Measurements from ENCODE around the gene NLRC3. TPM values are rescaled to one million over a fixed set of nuclear protein-coding genes. Genes with fewer than 3 reads are reported as not detected.
"Not testable (repeated sequence)": the region's sequence is repeated elsewhere in the genome, so short reads cannot be mapped to it uniquely, and the experiment has no call there.

The NLRC3 gene, protein sequence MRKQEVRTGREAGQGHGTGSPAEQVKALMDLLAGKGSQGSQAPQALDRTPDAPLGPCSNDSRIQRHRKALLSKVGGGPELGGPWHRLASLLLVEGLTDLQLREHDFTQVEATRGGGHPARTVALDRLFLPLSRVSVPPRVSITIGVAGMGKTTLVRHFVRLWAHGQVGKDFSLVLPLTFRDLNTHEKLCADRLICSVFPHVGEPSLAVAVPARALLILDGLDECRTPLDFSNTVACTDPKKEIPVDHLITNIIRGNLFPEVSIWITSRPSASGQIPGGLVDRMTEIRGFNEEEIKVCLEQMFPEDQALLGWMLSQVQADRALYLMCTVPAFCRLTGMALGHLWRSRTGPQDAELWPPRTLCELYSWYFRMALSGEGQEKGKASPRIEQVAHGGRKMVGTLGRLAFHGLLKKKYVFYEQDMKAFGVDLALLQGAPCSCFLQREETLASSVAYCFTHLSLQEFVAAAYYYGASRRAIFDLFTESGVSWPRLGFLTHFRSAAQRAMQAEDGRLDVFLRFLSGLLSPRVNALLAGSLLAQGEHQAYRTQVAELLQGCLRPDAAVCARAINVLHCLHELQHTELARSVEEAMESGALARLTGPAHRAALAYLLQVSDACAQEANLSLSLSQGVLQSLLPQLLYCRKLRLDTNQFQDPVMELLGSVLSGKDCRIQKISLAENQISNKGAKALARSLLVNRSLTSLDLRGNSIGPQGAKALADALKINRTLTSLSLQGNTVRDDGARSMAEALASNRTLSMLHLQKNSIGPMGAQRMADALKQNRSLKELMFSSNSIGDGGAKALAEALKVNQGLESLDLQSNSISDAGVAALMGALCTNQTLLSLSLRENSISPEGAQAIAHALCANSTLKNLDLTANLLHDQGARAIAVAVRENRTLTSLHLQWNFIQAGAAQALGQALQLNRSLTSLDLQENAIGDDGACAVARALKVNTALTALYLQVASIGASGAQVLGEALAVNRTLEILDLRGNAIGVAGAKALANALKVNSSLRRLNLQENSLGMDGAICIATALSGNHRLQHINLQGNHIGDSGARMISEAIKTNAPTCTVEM
- total RNA-seq: 1 to 10 TPM in 1 of 2 donors, under 1 TPM in 1; 0.81 to 1.0 TPM
- long read RNA-seq, donor 1, partial matches to known transcripts: 1 of 1 reads
- long read RNA-seq, donor 1, other reads (novel, unspliced or antisense): 0 of 1 reads
- long read RNA-seq, donor 2: 0 reads

DNA sequence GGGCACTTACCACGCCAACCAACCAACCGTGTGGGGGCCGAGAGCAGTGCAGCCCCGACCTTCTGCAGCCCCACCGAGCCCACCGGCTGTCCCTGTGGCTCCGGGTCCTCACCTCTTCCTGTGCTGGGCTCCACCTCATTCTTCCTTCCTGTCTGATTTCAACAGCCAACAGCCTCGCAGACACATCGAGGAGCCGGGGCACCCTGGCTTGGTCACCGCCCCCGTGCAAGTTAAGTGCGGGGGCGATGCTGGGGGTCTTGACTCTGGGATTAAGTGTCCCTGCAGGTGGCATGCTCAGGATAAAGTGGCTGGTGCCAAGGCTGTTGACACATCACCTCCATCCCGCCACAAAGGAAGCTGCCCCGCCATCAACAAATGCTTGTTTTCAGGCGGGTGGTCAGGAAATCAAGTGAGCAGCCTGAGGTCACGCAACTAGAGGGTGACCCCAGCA, at the start of gene NLRC3:
TSS of gene NLRC3 (minus strand) at position 102 of the 451 bp plus-strand sequence. CDS start 12,367 bp downstream, outside the sequence.
- intact Hi-C loops (cut with DNase I): no loop called here
- DNase-seq (ENCODE audit: low spot score): no peak

DNA sequence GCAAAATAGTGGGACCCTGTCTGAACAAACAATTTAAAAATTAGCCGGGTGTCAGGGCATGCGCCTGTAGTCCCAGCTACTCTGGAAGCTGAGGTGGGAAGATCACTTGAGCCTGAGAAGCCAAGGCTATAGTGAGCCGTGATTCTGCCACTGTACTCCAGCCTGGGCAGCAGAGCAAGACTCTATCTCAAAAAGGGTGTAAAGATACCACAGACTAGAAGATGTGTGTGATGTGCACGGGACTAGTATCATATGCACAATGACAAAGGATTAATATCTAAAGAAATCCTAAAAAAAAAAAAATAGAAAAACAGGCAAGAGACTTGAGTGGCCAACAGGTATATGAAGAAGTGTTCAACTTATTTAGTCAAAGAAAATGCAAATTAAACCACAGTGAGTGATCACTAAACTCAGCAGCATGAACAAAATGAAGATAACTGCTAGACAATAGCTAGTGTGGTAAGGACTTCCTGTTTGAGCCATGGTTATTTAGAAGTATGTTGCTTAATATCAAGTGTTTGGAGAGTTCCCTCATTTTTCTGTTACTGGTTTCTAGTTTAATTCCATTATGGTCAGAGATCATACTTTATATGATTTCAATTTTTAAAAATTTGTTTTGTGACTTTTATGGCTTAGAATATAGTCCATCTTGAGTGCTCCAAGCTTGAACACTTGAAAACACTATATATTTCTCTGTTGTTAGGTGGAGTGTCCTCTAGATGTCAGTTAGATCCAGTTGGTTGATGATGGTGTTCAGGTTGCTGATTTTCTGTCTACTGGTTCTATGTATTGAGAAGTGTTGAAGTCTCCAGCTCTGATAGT, 48.9 kb upstream of the NLRC3 start:
- no peak for DNase-seq (ENCODE audit: low spot score)
- intact Hi-C loops (cut with DNase I): no loop called here

DNA sequence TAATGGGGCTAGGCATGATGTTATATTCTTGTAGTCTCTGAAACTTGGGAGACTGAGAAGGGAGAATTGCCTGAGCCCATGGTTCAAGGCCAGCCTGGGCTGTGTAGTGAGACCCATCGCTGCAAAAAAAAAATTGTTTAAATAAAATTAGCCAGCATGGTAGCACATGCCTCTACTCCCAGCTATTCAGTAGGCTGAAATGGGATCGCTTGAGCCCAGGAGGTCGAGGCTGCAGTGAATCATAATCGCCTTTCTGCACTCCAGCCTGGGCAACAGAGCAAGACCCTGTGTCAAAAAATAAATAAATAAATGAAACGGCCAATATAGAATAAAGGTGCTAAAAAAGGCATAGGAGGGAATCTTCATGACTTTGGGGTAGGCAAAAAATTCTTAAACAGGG, 48.1 kb upstream of the NLRC3 start:
- intact Hi-C loops (cut with DNase I): no loop called here
- DNase-seq (ENCODE audit: low spot score): no peak

DNA sequence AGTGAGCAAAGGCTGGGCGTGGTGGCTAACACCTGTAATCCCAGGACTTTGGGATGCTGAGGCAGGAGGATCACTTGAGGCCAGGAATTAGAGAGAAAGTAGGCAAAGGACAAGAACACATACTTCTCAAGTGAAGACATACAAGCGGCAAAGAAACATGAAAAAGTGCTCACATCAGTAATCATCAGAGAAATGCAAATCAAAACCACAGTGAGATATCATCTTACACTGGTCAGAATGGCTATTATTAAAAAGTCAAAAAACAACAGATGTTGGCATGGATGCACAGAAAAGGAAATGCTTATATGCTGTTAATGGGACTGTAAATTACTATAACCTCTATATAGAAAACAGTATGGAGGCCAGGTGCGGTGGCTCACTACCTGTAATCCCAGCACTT, 46.4 kb upstream of the NLRC3 start:
- no peak for DNase-seq (ENCODE audit: low spot score)
- intact Hi-C loops (cut with DNase I): no loop called here

DNA sequence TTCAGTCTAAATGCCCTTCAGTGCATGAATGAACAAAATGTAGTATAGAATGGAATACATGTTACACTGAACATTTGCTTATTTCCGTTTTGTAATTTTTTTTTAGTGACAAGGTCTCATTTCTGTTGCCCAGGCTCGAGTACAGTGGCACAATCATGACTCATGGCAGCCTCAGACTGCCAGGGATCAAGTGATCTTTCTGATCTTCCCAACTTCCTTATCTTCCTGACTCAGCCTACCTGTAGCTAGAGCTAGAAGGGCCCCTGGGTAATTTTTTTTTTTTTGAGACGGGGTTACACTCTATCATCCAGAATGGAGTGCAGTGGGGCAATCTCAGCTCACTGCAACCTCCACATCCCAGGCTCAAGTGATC, 41.6 kb upstream of the NLRC3 start:
- intact Hi-C loops (cut with DNase I): no loop called here
- no peak for DNase-seq (ENCODE audit: low spot score)

DNA sequence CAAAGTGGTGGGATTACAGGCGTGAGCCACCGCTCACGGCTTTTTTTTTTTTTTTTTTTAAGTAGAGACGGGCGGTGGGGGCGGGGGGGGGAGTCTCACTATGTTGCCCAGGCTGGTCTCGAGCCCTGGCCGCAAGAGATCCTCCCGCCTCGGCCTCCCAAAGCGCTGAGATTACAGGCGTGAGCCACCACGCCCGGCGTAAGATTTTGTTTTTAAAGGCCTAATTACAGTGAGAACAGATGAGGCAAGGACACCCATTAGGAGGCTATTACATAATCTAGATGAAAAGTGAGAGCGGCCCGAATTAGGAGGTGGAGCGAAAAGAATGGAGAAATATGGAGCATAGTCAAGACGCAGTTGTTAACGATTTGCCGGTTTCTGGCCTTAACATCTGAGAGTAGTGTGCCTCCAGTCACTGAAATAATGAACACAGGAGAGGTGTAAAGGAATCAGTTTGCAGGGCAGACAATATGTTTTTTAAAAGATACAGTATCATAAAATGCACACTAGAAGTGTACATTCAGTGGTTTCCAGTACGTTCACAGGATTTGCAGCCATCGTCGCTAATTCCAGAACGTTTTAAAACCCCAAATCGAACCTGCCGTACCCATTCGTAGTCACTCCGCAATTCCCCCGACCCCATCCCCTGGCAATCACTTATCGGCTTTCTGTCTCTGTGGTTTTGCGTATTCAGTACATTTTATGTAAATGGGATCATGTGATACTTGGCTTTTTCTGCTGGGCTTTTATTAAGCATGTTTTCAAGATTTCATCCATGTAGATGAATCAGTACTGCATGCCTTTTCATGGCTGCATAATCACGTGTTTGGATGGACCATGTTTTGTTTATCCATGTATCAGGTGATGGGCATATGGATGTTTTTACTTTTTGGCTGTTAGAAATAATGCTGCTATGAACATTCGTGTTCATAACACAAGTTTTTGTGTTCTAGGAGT, 35.6 kb upstream of the NLRC3 start:
- DNase-seq (ENCODE audit: low spot score): peak; percentile 48
- intact Hi-C loops (cut with DNase I): no loop called here

DNA sequence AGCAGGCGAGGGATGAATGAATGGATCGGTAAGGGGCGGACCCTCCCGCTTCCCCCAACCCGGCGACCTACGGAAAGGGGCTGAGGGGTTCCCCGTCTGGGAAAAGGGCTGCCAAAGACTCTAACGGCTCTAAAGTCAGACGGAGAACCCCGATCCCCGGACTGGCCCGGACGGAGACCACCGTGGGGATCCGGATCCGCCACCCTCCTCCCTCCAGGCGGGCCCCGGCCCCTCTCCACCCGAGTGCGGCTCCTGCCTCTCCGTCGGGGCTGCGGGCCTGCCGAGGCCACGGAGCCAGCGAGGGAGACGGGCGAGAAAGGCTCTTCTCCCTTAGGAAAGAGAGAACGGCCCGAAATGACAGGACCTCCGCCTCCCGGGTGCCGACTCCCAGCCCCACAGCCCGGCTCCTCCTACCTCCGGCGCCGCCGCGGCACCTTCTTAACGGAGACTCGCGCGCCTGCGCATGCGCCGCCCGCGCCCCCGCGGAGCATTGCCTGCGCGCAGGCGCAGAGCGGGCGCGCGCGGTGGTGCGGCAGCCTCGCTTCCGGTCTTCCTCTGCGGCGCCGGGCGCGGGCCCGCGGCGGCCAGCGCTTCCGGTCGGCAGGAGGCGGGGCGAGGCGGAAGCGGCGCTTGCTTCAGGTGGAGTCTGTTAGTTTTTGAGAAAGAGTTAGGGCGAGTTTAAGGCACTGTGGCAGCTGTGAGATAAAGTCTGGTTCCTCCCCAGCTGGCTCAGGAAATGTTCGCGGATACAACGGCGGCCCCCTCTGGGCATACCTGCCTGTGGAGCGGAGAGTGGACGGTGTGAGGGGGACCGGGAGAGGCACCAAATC, 34.2 kb upstream of the NLRC3 start, which contains the start of gene SLX4:
TSS of gene SLX4 (minus strand) at position 461 of the 830 bp plus-strand sequence. CDS start 2,642 bp downstream, outside the sequence.
- intact Hi-C loops (cut with DNase I): no loop called here
- peak; percentile 97 for DNase-seq (ENCODE audit: low spot score)

DNA sequence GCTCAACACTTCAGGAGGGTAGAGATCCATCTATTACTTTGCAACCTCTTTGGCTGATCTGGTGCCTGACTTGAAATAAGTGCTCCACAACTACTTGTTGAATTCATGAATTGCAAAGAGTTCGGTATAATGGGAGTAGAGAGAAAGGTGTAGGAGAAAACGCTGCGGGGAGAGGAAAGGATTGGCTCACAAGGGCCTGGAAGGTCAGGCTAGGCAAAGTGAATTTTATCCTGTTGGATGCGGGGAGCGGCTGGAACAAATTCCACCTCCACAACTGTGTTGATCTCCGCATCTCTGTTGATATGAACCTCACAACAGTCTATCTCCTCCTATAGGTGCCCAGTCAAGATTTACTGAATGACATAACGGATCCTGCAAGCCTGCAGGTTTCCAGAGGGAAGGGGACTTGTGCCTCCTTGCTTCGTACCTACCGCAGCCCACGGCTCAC, 33.5 kb upstream of the NLRC3 start:
- intact Hi-C loops (cut with DNase I): no loop called here
- DNase-seq (ENCODE audit: low spot score): no peak

DNA sequence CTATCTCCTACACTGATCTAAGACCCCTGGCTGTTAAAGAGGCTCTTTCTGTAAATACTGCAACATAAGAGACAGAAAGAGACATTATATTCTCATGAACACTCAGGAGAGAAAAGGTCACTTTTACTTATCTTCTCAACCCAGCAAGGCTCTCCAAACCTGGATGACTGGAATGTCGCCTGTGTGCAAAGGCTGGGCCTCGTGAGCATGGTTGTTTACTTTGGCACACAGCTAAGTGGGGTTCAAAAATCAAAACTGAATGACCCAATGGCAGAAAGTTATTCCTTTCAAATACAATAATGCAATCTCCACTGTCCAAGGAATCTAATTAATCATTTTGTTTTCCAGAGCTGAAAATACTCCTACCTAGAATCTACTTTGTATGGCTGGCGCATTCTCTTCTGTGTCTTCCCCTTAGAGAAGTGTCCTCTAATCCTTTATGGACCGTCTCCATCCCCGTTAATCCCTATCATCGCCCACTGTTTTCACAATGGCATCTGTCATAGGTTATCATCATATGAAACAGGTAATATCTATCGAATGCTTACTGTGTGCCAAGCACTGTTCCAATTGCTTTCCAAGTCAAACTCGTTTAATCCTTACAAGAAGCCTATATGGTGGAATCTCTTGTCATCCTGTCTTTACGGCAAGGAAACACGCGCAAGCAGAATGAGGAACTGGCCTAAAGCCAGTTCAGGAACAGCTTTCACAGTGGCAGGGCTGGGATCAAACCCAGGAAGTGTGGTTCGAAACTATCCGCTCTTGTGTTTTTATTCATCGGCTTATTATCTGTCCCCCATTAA, 32.9 kb upstream of the NLRC3 start:
- DNase-seq (ENCODE audit: low spot score): peak; percentile 9

DNA sequence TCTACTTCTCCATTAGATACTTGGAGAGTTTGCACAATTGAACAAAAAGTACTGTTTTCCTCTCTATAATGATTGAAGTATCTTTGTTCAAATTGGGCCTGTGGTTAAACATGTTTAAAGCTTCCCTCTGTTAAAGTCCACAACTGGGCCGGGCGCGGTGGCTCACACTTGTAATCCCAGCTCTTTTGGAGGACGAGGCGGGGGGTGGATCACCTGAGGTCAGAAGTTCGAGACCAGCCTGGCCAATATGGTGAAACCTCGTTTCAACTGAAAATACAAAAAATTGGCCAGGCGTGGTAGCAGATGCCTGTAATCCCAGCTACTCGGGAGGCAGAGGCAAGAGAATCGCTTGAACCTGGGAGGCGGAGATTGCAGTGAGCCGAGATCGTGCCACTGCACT, 31.8 kb upstream of the NLRC3 start:
- DNase-seq (ENCODE audit: low spot score): peak; percentile 72
- intact Hi-C loops (cut with DNase I): not testable (repeated sequence)

More for the DNA sequence above, 32.9 kb upstream of the NLRC3 start:
- intact Hi-C loops (cut with DNase I): no loop called here

DNA sequence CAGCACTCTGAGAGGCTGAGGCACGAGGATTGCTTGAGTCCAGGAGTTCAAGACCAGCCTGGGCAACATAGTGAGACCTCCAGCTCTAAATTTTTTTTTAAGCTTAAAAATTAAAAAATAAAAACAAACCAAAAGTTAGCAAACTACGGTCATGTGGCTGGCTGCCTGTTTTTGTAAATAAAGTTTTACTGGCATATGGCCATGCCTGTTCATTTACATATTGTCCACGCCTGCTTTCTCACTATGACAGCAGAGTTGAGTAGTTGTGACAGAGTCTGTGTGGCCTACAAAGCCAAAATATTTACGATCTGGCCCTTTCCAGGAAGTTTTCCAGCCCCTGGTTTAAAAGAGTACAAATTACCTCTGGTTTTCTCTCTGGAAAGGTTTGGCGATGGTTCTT, 30.9 kb upstream of the NLRC3 start:
- peak; percentile 4 for DNase-seq (ENCODE audit: low spot score)
- intact Hi-C loops (cut with DNase I): no loop called here

DNA sequence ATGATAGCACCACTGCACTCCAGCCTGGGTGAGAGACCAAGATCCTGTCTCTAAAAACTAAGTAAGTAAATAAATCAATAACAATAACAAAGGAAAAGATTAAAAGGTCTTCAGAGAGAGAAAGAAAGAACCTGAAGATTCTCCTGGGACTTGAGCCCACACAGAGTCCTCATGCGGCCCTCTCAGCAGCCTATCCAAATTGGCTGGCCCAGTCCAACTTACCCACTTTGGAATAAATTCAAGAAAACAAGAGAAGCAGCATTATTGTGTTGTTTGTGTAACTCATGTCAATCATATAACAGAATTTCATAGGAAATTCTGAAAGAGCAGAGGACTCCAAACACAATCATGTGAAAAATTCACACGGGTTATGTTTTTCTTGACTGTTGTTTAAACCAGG, 30.4 kb upstream of the NLRC3 start:
- intact Hi-C loops (cut with DNase I): no loop called here
- no peak for DNase-seq (ENCODE audit: low spot score)

DNA sequence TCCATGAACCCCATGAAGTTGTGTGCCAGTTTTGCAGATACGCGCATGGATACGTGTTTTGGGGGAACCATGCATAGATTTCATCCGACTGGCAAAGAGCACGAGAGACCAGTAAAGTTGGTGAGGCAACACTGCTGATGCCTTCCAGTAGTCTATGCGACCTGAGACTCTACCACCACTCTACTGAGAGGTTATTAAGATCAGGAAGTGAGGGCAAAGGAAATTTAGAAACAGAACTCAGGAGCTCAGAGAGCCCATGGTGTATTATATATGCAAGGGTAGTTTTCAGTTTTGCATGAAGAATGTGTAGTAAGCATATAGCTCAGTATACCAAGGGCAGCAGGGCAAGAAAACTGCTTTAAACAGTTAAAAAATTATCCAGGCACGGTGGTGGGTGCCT, 30.0 kb upstream of the NLRC3 start:
- intact Hi-C loops (cut with DNase I): no loop called here
- peak; percentile 2 for DNase-seq (ENCODE audit: low spot score)

DNA sequence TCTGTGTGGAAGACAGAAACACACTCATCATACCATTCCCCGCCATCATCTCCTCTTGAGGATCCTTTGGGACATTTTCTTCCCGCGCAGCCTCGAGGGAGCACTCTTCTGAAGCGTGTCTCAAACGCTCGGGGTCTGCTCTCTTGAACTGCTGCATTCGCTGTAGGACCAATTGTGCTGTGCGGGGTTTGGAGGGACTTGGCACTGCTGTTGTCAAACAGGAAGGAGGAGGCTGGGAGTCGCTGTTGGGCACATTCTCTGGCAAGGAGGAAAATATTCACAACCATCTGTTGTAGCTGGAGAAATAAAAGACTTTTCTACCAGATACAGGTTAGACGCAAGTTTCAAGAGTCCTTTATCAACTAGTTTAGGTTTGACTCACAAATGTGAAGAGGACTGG, 29.2 kb upstream of the NLRC3 start:
- intact Hi-C loops (cut with DNase I): no loop called here
- peak; percentile 64 for DNase-seq (ENCODE audit: low spot score)

DNA sequence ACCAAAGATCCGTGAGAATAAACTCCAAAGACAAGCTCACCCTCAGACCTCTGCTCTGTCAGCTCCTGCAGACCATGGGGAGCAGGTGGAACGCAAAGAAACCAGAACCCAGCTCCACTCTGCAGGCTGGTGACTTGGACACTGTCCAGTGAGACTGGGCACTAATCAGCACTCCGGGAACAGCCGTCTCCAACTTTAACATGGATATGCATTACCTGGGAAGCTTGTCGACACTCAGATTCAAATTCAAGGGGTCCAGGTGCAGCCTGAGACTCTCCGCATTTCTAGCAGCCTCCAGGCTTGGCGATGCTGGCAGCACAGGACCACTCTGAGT, 25.1 kb upstream of the NLRC3 start:
- DNase-seq (ENCODE audit: low spot score): peak; percentile 34
- intact Hi-C loops (cut with DNase I): no loop called here

Measured in posterior vena cava (tissue), 2 donors.